GM23338 (cell line): Measurements from ENCODE around the gene ADGRD2.

Source experiments
- CREB1 ChIP-seq: fragments of 250-450 bp; sonication (Bioruptor Pico); IDR thresholded peaks from 2 replicates; pipeline ENCODE4 v1.5.0; 2020; ENCODE audit warnings: low read depth, mild to moderate bottlenecking, moderate library complexity
- EZH2 ChIP-seq: fragments of 200-600 bp; sonication (generic); IDR thresholded peaks from one replicate; pipeline ENCODE4 v1.8.0; 2017; ENCODE audit warnings: antibody characterized with exemption, mild to moderate bottlenecking, low read depth; ENCODE audit not compliant: unreplicated experiment
- EZH2phosphoT487 ChIP-seq: fragments of 200-600 bp; sonication (generic); IDR thresholded peaks from one replicate; pipeline ENCODE4 v1.8.1; 2018; ENCODE audit warnings: antibody characterized with exemption; ENCODE audit not compliant: unreplicated experiment
- JUNB ChIP-seq: IDR thresholded peaks from one replicate; pipeline ENCODE4 v1.6.1; 2016; ENCODE audit warnings: antibody characterized with exemption; ENCODE audit not compliant: unreplicated experiment
- NANOG ChIP-seq: IDR thresholded peaks from 2 replicates; pipeline ENCODE4 v1.6.1; 2016; ENCODE audit warnings: antibody characterized with exemption, borderline replicate concordance
- POLR2AphosphoS5 ChIP-seq: IDR thresholded peaks from 2 replicates; pipeline ENCODE4 v1.6.1; 2016; ENCODE audit warnings: antibody characterized with exemption, low read depth
- REST ChIP-seq: IDR thresholded peaks from one replicate; pipeline ENCODE4 v1.6.1; 2018; ENCODE audit warnings: antibody characterized with exemption; ENCODE audit not compliant: unreplicated experiment
- STAT1 ChIP-seq: IDR thresholded peaks from one replicate; pipeline ENCODE4 v1.6.1; 2016; ENCODE audit warnings: antibody characterized with exemption; ENCODE audit not compliant: unreplicated experiment
- ZNF114 ChIP-seq: fragments of 250-450 bp; sonication (Bioruptor Pico); IDR thresholded peaks from 2 replicates; pipeline ENCODE4 v1.5.0; 2020; ENCODE audit warnings: mild to moderate bottlenecking, moderate library complexity
- TF ChIP-seq, protein P1 (sequence below), 2 experiments: fragments of 200-600 bp in 1 of 2; sonication (generic) in 1 of 2; conservative IDR thresholded peaks; 2 replicates each; pipeline versions ENCODE4 v1.5.1 to v1.6.1; 2016 to 2017; ENCODE audit warnings: antibody characterized with exemption in 2 of 2, low read depth in 2 of 2, mild to moderate bottlenecking in 2 of 2, moderate library complexity in 1 of 2
- TF ChIP-seq, protein P2 (sequence below): fragments of 250-450 bp; sonication (Bioruptor Pico); IDR thresholded peaks from 2 replicates; pipeline ENCODE4 v1.5.0; 2020; ENCODE audit warnings: mild to moderate bottlenecking, moderate library complexity
- TF ChIP-seq, protein P3 (sequence below): IDR thresholded peaks from 2 replicates; pipeline ENCODE4 v1.6.1; 2016; ENCODE audit warnings: antibody characterized with exemption

GRCh38 chr9:124506931-124507879, 57.0 kb downstream of the ADGRD2 start, which contains the start of gene NR5A1:
- no peak for TF ChIP-seq POLR2AphosphoS5
- no peak for TF ChIP-seq NANOG
- TF ChIP-seq, protein P1, sequence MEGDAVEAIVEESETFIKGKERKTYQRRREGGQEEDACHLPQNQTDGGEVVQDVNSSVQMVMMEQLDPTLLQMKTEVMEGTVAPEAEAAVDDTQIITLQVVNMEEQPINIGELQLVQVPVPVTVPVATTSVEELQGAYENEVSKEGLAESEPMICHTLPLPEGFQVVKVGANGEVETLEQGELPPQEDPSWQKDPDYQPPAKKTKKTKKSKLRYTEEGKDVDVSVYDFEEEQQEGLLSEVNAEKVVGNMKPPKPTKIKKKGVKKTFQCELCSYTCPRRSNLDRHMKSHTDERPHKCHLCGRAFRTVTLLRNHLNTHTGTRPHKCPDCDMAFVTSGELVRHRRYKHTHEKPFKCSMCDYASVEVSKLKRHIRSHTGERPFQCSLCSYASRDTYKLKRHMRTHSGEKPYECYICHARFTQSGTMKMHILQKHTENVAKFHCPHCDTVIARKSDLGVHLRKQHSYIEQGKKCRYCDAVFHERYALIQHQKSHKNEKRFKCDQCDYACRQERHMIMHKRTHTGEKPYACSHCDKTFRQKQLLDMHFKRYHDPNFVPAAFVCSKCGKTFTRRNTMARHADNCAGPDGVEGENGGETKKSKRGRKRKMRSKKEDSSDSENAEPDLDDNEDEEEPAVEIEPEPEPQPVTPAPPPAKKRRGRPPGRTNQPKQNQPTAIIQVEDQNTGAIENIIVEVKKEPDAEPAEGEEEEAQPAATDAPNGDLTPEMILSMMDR (conservative IDR thresholded peaks at IDR 0.05; ENCODE audit: low read depth in 2 of 2): no peak
- no peak for TF ChIP-seq REST
- no peak for TF ChIP-seq EZH2
- TF ChIP-seq CREB1 (CRISPR knock-in tag): no peak
- TF ChIP-seq EZH2phosphoT487: no peak
- TF ChIP-seq, protein P2, sequence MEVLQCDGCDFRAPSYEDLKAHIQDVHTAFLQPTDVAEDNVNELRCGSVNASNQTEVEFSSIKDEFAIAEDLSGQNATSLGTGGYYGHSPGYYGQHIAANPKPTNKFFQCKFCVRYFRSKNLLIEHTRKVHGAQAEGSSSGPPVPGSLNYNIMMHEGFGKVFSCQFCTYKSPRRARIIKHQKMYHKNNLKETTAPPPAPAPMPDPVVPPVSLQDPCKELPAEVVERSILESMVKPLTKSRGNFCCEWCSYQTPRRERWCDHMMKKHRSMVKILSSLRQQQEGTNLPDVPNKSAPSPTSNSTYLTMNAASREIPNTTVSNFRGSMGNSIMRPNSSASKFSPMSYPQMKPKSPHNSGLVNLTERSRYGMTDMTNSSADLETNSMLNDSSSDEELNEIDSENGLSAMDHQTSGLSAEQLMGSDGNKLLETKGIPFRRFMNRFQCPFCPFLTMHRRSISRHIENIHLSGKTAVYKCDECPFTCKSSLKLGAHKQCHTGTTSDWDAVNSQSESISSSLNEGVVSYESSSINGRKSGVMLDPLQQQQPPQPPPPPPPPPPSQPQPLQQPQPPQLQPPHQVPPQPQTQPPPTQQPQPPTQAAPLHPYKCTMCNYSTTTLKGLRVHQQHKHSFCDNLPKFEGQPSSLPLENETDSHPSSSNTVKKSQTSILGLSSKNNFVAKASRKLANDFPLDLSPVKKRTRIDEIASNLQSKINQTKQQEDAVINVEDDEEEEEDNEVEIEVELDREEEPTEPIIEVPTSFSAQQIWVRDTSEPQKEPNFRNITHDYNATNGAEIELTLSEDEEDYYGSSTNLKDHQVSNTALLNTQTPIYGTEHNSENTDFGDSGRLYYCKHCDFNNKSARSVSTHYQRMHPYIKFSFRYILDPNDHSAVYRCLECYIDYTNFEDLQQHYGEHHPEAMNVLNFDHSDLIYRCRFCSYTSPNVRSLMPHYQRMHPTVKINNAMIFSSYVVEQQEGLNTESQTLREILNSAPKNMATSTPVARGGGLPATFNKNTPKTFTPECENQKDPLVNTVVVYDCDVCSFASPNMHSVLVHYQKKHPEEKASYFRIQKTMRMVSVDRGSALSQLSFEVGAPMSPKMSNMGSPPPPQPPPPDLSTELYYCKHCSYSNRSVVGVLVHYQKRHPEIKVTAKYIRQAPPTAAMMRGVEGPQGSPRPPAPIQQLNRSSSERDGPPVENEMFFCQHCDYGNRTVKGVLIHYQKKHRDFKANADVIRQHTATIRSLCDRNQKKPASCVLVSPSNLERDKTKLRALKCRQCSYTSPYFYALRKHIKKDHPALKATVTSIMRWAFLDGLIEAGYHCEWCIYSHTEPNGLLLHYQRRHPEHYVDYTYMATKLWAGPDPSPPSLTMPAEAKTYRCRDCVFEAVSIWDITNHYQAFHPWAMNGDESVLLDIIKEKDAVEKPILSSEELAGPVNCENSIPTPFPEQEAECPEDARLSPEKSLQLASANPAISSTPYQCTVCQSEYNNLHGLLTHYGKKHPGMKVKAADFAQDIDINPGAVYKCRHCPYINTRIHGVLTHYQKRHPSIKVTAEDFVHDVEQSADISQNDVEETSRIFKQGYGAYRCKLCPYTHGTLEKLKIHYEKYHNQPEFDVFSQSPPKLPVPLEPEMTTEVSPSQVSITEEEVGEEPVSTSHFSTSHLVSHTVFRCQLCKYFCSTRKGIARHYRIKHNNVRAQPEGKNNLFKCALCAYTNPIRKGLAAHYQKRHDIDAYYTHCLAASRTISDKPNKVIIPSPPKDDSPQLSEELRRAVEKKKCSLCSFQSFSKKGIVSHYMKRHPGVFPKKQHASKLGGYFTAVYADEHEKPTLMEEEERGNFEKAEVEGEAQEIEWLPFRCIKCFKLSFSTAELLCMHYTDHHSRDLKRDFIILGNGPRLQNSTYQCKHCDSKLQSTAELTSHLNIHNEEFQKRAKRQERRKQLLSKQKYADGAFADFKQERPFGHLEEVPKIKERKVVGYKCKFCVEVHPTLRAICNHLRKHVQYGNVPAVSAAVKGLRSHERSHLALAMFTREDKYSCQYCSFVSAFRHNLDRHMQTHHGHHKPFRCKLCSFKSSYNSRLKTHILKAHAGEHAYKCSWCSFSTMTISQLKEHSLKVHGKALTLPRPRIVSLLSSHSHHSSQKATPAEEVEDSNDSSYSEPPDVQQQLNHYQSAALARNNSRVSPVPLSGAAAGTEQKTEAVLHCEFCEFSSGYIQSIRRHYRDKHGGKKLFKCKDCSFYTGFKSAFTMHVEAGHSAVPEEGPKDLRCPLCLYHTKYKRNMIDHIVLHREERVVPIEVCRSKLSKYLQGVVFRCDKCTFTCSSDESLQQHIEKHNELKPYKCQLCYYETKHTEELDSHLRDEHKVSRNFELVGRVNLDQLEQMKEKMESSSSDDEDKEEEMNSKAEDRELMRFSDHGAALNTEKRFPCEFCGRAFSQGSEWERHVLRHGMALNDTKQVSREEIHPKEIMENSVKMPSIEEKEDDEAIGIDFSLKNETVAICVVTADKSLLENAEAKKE (CRISPR knock-in tag): no peak
- TF ChIP-seq, protein P3, sequence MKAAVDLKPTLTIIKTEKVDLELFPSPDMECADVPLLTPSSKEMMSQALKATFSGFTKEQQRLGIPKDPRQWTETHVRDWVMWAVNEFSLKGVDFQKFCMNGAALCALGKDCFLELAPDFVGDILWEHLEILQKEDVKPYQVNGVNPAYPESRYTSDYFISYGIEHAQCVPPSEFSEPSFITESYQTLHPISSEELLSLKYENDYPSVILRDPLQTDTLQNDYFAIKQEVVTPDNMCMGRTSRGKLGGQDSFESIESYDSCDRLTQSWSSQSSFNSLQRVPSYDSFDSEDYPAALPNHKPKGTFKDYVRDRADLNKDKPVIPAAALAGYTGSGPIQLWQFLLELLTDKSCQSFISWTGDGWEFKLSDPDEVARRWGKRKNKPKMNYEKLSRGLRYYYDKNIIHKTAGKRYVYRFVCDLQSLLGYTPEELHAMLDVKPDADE: no peak
- no peak for TF ChIP-seq JUNB
- TF ChIP-seq ZNF114 (CRISPR knock-in tag): no peak
- TF ChIP-seq STAT1: no peak
